SK-N-SH treated with all-trans-retinoic acid at 6 μM for 48 hours (cell line): Measurements from ENCODE around the gene PSMG4.

Source experiments
- CSDC2 ChIP-seq: fragments of 250-450 bp; sonication (Bioruptor Pico); IDR thresholded peaks from 2 replicates; pipeline ENCODE4 v1.5.0; 2020; ENCODE audit warnings: mild to moderate bottlenecking, moderate library complexity
- RARB ChIP-seq: fragments of 250-450 bp; sonication (Bioruptor Pico); IDR thresholded peaks from 2 replicates; pipeline ENCODE4 v1.8.0; 2021; ENCODE audit warnings: mild to moderate bottlenecking, moderate library complexity
- ZNF70 ChIP-seq: fragments of 450-650 bp; formaldehyde crosslinking; IDR thresholded peaks from 2 replicates; pipeline ENCODE4 v1.5.0; 2020; ENCODE audit warnings: mild to moderate bottlenecking, moderate library complexity
- TF ChIP-seq, protein P1 (sequence below): fragments of 250-450 bp; sonication (Bioruptor Pico); IDR thresholded peaks from 2 replicates; pipeline ENCODE4 v1.8.0; 2020; ENCODE audit warnings: mild to moderate bottlenecking, moderate library complexity, borderline replicate concordance

- no peak for TF ChIP-seq RARB (CRISPR knock-in tag)
- no peak for TF ChIP-seq CSDC2
- no peak for TF ChIP-seq ZNF70 (CRISPR knock-in tag)
- TF ChIP-seq, protein P1, sequence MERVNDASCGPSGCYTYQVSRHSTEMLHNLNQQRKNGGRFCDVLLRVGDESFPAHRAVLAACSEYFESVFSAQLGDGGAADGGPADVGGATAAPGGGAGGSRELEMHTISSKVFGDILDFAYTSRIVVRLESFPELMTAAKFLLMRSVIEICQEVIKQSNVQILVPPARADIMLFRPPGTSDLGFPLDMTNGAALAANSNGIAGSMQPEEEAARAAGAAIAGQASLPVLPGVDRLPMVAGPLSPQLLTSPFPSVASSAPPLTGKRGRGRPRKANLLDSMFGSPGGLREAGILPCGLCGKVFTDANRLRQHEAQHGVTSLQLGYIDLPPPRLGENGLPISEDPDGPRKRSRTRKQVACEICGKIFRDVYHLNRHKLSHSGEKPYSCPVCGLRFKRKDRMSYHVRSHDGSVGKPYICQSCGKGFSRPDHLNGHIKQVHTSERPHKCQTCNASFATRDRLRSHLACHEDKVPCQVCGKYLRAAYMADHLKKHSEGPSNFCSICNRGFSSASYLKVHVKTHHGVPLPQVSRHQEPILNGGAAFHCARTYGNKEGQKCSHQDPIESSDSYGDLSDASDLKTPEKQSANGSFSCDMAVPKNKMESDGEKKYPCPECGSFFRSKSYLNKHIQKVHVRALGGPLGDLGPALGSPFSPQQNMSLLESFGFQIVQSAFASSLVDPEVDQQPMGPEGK (CRISPR knock-in tag) = no peak
These were observed 5.7 kb upstream of the PSMG4 start for GRCh38 chr6:3252861-3253596.
